NB4 (cell line): Measurements from ENCODE around the gene PKP1.

Experiments
- DNase-seq: peaks from one replicate; pipeline ENCODE4 v3.0.0; 2010; ENCODE audit warnings: low read depth
- H3K4me3 ChIP-seq: one replicate; pipeline ENCODE4 v1.5.1; 2011; ENCODE audit warnings: mild to moderate bottlenecking, low read depth, low read length, moderate library complexity
- MYC ChIP-seq: IDR thresholded peaks from 2 replicates; pipeline ENCODE4 v1.6.1; 2011; ENCODE audit warnings: low read depth, low read length
- POLR2A ChIP-seq: IDR thresholded peaks from 2 replicates; pipeline ENCODE4 v1.6.1; 2011; ENCODE audit warnings: mild to moderate bottlenecking; ENCODE audit not compliant: insufficient read length; ENCODE audit errors: extremely low read depth
- TF ChIP-seq, protein P1 (sequence below): IDR thresholded peaks from 2 replicates; pipeline ENCODE4 v1.6.1; 2011; ENCODE audit warnings: low read depth, low read length
- TF ChIP-seq, protein P2 (sequence below): IDR thresholded peaks from one replicate; pipeline ENCODE4 v1.5.1; 2012; ENCODE audit warnings: low read depth, low read length

PKP1 gene

DNA sequence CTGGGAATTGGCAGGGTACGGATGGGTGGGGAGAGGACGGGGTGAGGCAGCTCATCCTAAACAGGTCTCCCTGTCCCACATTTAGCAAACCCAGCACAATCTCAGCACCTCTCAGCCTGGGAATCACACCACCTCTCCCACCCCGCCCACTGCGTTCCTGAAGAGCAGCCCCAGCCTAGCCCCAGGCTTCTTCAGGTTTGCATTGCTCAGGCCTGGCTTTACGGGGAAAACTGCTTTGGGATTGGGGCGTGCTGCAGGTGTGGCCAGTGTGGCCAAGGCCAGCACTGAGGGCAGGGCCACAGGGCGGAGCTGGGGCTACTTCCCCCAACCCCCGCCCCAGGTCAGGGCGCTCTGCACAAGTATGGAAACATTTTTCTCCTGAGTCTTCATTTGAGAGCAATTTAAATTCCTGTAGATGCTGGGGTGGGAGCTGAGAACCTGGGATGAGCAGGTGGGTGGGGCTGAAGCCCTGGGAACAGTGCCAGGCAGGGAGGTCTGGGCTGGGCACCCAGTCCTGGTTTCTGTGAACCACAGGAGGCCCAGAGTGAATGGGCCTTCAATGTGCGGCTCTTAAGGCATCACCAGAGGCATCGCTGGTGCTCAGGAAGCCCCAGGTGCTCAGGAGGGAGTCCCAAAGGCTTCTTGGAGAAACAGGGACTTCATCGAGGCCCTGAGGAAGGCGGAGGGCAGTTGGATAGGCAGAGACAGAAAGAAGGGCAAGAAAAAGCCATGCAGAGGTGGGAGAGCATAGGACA, 70.1 kb downstream of the PKP1 start:
- no peak for DNase-seq
- no peak for TF ChIP-seq POLR2A
- no peak for TF ChIP-seq MYC
- TF ChIP-seq, protein P1, sequence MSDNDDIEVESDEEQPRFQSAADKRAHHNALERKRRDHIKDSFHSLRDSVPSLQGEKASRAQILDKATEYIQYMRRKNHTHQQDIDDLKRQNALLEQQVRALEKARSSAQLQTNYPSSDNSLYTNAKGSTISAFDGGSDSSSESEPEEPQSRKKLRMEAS: no peak
- TF ChIP-seq, protein P2, sequence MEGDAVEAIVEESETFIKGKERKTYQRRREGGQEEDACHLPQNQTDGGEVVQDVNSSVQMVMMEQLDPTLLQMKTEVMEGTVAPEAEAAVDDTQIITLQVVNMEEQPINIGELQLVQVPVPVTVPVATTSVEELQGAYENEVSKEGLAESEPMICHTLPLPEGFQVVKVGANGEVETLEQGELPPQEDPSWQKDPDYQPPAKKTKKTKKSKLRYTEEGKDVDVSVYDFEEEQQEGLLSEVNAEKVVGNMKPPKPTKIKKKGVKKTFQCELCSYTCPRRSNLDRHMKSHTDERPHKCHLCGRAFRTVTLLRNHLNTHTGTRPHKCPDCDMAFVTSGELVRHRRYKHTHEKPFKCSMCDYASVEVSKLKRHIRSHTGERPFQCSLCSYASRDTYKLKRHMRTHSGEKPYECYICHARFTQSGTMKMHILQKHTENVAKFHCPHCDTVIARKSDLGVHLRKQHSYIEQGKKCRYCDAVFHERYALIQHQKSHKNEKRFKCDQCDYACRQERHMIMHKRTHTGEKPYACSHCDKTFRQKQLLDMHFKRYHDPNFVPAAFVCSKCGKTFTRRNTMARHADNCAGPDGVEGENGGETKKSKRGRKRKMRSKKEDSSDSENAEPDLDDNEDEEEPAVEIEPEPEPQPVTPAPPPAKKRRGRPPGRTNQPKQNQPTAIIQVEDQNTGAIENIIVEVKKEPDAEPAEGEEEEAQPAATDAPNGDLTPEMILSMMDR: no peak
- H3K4me3 ChIP-seq: no peak overlapping the region

DNA sequence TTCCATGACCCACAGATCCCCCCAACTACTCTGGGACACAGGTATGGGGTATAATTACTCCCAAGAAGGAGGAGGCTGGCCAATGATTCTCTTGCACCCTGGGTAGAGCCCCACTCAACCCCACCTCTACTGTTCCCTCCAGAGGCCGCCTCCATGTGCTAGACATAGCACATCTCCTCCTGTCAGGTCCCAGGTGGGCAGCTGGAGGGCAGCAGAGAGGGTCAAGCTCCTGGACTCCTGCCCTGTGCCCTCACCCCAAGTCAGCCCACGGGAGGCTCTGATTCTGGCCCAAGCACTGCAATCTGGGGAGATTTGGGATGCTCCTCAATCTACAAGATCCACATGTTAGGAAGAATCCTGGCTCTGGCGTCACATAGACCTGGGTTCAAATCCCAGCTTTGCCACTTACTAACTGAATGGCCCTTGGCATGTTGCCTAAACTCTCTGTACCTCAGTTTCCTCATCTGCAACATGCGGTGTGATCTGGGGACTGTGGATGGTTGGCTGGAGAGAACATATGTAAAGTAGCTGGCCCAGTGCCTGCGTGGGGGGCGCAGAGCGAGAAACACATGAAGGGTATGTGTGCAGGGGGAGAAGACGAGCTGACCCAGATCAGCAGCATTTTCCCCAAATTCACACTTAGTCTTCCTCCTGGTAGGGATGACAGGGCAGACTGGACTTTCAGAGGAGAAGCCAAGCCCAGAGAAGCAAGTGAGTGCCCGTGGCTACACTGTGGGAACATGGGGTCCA, 71.0 kb downstream of the PKP1 start:
- no peak for TF ChIP-seq POLR2A
- TF ChIP-seq, protein P2: no peak
- DNase-seq: no peak
- no peak overlapping the region for H3K4me3 ChIP-seq

DNA sequence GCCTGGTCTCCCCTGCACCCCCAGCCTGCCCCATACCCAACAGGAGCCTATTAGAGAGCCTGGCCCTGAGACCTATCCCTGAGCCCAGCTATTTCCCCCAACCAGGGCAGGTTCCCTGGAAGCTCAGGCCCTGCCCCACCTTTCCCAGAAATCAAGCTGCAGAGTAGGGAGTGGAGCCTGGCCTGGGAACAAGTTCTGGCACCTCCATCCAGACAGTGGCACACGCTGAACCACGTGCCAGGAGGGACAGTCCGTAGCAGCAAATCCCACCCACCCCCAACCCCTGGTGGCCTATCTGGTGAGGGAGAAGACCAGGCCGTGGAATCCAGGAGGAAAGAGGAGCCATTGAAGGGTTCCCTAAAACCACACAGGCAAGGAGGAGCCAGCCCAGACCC, 71.6 kb downstream of the PKP1 start:
- no peak for DNase-seq
- TF ChIP-seq, protein P2: no peak
- TF ChIP-seq POLR2A (no peak), MYC (no peak)
- TF ChIP-seq, protein P1: no peak
- H3K4me3 ChIP-seq: no peak overlapping the region

DNA sequence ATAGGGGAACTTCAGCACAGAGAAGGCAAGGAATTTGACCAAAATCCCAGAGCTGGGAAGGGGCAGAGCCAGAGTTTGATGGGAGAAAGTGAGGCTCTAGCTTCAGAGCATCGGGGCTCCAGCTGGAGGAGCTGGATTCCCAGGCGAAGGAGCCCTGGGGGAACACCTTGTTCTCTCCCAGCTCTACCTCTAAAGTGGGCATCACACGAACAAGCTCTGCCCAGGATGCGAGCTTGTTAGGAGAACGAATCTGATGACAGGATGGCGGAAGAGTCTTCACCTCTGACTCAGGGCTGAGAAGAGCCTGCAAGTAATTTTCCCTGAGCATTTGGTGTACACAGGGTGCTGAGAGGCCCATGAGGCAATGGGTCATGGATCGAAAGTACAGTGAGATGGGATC, 72.2 kb downstream of the PKP1 start:
- TF ChIP-seq POLR2A (no peak), MYC (no peak)
- TF ChIP-seq, protein P1: no peak
- TF ChIP-seq, protein P2: no peak
- DNase-seq: no peak
- H3K4me3 ChIP-seq: no peak overlapping the region

DNA sequence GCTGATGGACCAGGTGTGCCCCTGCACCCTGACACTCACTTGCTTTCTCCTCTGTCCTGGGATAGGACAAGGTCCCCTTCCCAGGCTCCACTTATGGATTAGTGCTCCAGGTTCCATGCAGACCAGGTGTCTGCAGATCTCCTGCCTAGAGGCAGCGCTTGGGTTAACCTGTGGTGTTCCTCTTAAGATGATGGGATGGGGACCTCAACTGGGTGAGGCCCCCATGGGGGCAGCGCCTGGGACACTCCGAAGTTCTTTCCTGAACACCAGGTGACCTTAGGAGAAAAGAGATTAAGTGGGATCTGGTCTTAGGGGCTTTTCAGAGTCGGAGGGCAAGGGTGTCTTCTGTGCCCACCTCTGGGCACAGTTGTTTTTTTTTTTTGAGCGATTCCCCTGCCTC, 72.9 kb downstream of the PKP1 start:
- DNase-seq: no peak
- no peak overlapping the region for H3K4me3 ChIP-seq
- TF ChIP-seq, protein P2: no peak
- no peak for TF ChIP-seq MYC
- TF ChIP-seq, protein P1: no peak
- no peak for TF ChIP-seq POLR2A
